Activated CD8-positive, alpha-beta T cell treated with anti-CD3 and anti-CD28 coated beads for 36 hours (primary cell): ENCODE data around the gene RSAD2. TPM values are rescaled to one million over a fixed set of nuclear protein-coding genes. Genes with fewer than 3 reads are reported as not detected.

Experiments
- ATAC-seq: fragments of 200-7000 bp; cut with Tn5 transposase; one replicate; pipeline ENCODE4 v1.10.0; 2021; ENCODE audit warnings: mild to moderate bottlenecking, moderate library complexity
- CTCF ChIA-PET: fragments of 350-600 bp; sonication (Branson Sonifier 250); formaldehyde crosslinking; loops from one replicate; lab custom pipeline; 2021; ENCODE audit warnings: antibody characterized with exemption; lab: Charles Lee
- POLR2A ChIA-PET: fragments of 350-600 bp; sonication (Branson Sonifier 250); formaldehyde crosslinking; loops from one replicate; lab custom pipeline; 2021; ENCODE audit warnings: antibody characterized with exemption; lab: Charles Lee
- DNase-seq: peaks from one replicate; pipeline ENCODE4 v3.0.0-alpha.2; 2020
- H3K27ac Mint-ChIP-seq: one replicate; pipeline ENCODE4 v1.8.0; 2021; ENCODE audit warnings: mild to moderate bottlenecking, mixed read lengths
- H3K27me3 Mint-ChIP-seq: one replicate; pipeline ENCODE4 v1.8.0; 2021; ENCODE audit warnings: mixed read lengths
- H3K36me3 Mint-ChIP-seq: one replicate; pipeline ENCODE4 v1.8.0; 2021; ENCODE audit warnings: low read depth, mixed read lengths
- H3K4me1 Mint-ChIP-seq: one replicate; pipeline ENCODE4 v1.8.0; 2021; ENCODE audit warnings: low read depth, mixed read lengths
- H3K4me3 Mint-ChIP-seq: one replicate; pipeline ENCODE4 v1.8.0; 2021; ENCODE audit warnings: mild to moderate bottlenecking, moderate library complexity, mixed read lengths
- H3K9me3 Mint-ChIP-seq: one replicate; pipeline ENCODE4 v1.8.0; 2021; ENCODE audit warnings: mixed read lengths
- CTCF ChIP-seq: fragments of 200-600 bp; IDR thresholded peaks from one replicate; pipeline ENCODE4 v1.8.0; 2022; ENCODE audit warnings: antibody characterized with exemption, mild to moderate bottlenecking
- intact Hi-C: fragments of 100-400 bp; cut with micrococcal nuclease; formaldehyde crosslinking; loops from one replicate; pipeline ENCODE4 v1.10.0; 2022
- total RNA-seq, 2 experiments: library from RNA; stranded (reverse); gene quantifications; one replicate each; pipeline ENCODE4 v1.2.3, GENCODE V29; 2021

RSAD2 gene
- 1 to 10 TPM; 2.8 to 3.7 TPM for total RNA-seq

- peak; percentile 40 for DNase-seq
- peaks cover 4% of the 10 kb centered on the region for H3K36me3 Mint-ChIP-seq
- H3K27me3 Mint-ChIP-seq, result no peaks in the 10 kb centered on the region
- intact Hi-C loops, result no loop called here
- no peak for TF ChIP-seq CTCF
- H3K27ac Mint-ChIP-seq, result peak within 1 kb of the TSS; percentile 40
- ATAC-seq, result peak; percentile 80
- H3K4me1 Mint-ChIP-seq, result peaks cover 68% of the 10 kb centered on the region
- POLR2A ChIA-PET, result interaction anchor here (1.1 to 6.8 kb wide), 5 partner anchors 11 to 166 kb away, joined by 3 to 48 read pairs (median 9); partner anchors contain the start of gene CMPK2
- H3K9me3 Mint-ChIP-seq, result peaks cover 4% of the 10 kb centered on the region
- CTCF ChIA-PET, result interaction anchor here (0.9 to 7.1 kb wide), 9 partner anchors 11 to 167 kb away, joined by 3 to 69 read pairs (median 5); partner anchors contain the start of genes CMPK2 and RNF144A
- peak within 1 kb of the TSS; percentile 66 for H3K4me3 Mint-ChIP-seq
Measured at GRCh38 chr2:6877402-6878304, at the start of gene RSAD2. Gene RSAD2, plus strand, starts transcription at chr2:6877777. Its CDS starts 24 bp downstream, at chr2:6877801.

- TF ChIP-seq CTCF, result peak; percentile 50
- Mint-ChIP-seq H3K36me3 (peaks cover 5% of the 10 kb centered on the region), H3K9me3 (peaks cover 14% of the 10 kb centered on the region), H3K4me1 (peaks cover 12% of the 10 kb centered on the region), H3K4me3 (no peak overlapping the region), H3K27ac (no peak overlapping the region), H3K27me3 (no peaks in the 10 kb centered on the region)
- POLR2A ChIA-PET, result no interaction called here
- DNase-seq (no peak), ATAC-seq (no peak)
- CTCF ChIA-PET, result no interaction called here
- intact Hi-C loops, result loop anchor here (5.0 kb wide), 1 partner anchor 214 kb away; no protein-coding TSS in a partner anchor
Measured at GRCh38 chr2:6828299-6828584, 49.3 kb upstream of the RSAD2 start.

- Mint-ChIP-seq H3K36me3 (peaks cover 6% of the 10 kb centered on the region), H3K9me3 (peaks cover 25% of the 10 kb centered on the region), H3K27ac (no peak overlapping the region), H3K4me1 (peaks cover 19% of the 10 kb centered on the region), H3K27me3 (no peaks in the 10 kb centered on the region), H3K4me3 (no peak overlapping the region)
- CTCF ChIA-PET, result interaction anchor here (1.1 to 2.3 kb wide), 3 partner anchors 11 to 66 kb away, joined by 3 to 5 read pairs (median 3); no protein-coding TSS in a partner anchor
- intact Hi-C loops, result no loop called here
- DNase-seq (no peak), ATAC-seq (no peak)
- TF ChIP-seq CTCF, result no peak
- POLR2A ChIA-PET, result no interaction called here
Measured at GRCh38 chr2:6831229-6831628, 46.3 kb upstream of the RSAD2 start.

- POLR2A ChIA-PET, result no interaction called here
- no peak for TF ChIP-seq CTCF
- CTCF ChIA-PET, result interaction anchor here (2.3 kb wide), 1 partner anchor 9 kb away, joined by 5 read pairs; no protein-coding TSS in a partner anchor
- Mint-ChIP-seq H3K4me1 (peaks cover 15% of the 10 kb centered on the region), H3K27me3 (no peaks in the 10 kb centered on the region), H3K27ac (peak overlapping the region; percentile 71), H3K4me3 (no peak overlapping the region), H3K36me3 (peaks cover 6% of the 10 kb centered on the region), H3K9me3 (peaks cover 25% of the 10 kb centered on the region)
- ATAC-seq, result no peak
- intact Hi-C loops, result no loop called here
- no peak for DNase-seq
Measured at GRCh38 chr2:6832596-6833299, 44.8 kb upstream of the RSAD2 start.
